Upper lobe of left lung (tissue), 4 donors: ENCODE measurements around the gene RWDD2A.

ENCODE experiments used
- CTCF ChIP-seq, 6 experiments: fragments of 450-650 bp in 4 of 6; fragments of 200-600 bp in 2 of 6; sonication (generic) in 2 of 6; IDR thresholded peaks; one replicate each; pipeline ENCODE4 v1.5.1; 2016 to 2019; ENCODE audit warnings: antibody characterized with exemption in 6 of 6
- EP300 ChIP-seq, 4 donors: sonication (generic); formaldehyde crosslinking; IDR thresholded peaks; one replicate each; pipeline ENCODE4 v1.5.1; 2017; ENCODE audit warnings: antibody characterized with exemption in 4 of 4, control low read depth in 2 of 4
- POLR2A ChIP-seq, 4 donors: fragments of 450-650 bp; IDR thresholded peaks; one replicate each; pipeline ENCODE4 v1.5.1; 2016 to 2017; ENCODE audit warnings: antibody characterized with exemption in 4 of 4, mild to moderate bottlenecking in 2 of 4
- POLR2AphosphoS5 ChIP-seq, 2 donors: sonication (generic); formaldehyde crosslinking; IDR thresholded peaks; one replicate each; pipeline ENCODE4 v1.5.1; 2017; ENCODE audit warnings: antibody characterized with exemption in 2 of 2

GRCh38 chr6:83183082-83183828, 9.9 kb upstream of the RWDD2A start:
- TF ChIP-seq CTCF (IDR thresholded peaks at IDR 0.05) (no peak), POLR2A (IDR thresholded peaks at IDR 0.05) (no peak), POLR2AphosphoS5 (IDR thresholded peaks at IDR 0.05) (no peak), EP300 (IDR thresholded peaks at IDR 0.05) (no peak)
